PC-9 (cell line): ENCODE measurements around the gene NT5C2. TPM values are rescaled to one million over a fixed set of nuclear protein-coding genes. Genes with fewer than 3 reads are reported as not detected.

Source experiments
- BruUV-seq: library from RNA; stranded (reverse); fragments of 400-500 nt; replicated peaks from 2 replicates; lab custom pipeline; 2021; lab: Mats Ljungman, UMichigan
- CTCF ChIA-PET: fragments of 300-600 bp; sonication (Branson Sonifier 250); formaldehyde crosslinking; loops from one replicate; lab custom pipeline; 2022; ENCODE audit warnings: antibody characterized with exemption; lab: Charles Lee
- POLR2A ChIA-PET: fragments of 300-600 bp; sonication (Branson Sonifier 250); formaldehyde crosslinking; loops from one replicate; lab custom pipeline; 2022; ENCODE audit warnings: antibody characterized with exemption; ENCODE audit not compliant: unreplicated experiment; lab: Charles Lee
- DNase-seq, 2 experiments: peaks; one replicate each; pipeline versions ENCODE4 v3.0.0 to v3.0.0-alpha.2; 2015 to 2022; ENCODE audit warnings: mixed read lengths in 1 of 2
- H2AFZ ChIP-seq: fragments of 200-600 bp; sonication (generic); 2 replicates; pipeline ENCODE4 v1.8.1; 2017; ENCODE audit warnings: antibody characterized with exemption
- H3F3A ChIP-seq: fragments of 200-600 bp; sonication (generic); 2 replicates; pipeline ENCODE4 v1.8.1; 2017; ENCODE audit warnings: antibody characterized with exemption, mild to moderate bottlenecking, low read depth; ENCODE audit not compliant: insufficient read depth
- H3K27ac ChIP-seq: fragments of 200-600 bp; sonication (generic); 2 replicates; pipeline ENCODE4 v1.6.1; 2016; ENCODE audit warnings: mixed run types
- H3K27me3 ChIP-seq: fragments of 200-600 bp; sonication (generic); 2 replicates; pipeline ENCODE4 v1.6.1; 2016; ENCODE audit warnings: low read depth, mixed run types; ENCODE audit not compliant: insufficient read depth
- H3K36me3 ChIP-seq: fragments of 200-600 bp; sonication (generic); 2 replicates; pipeline ENCODE4 v1.6.1; 2016; ENCODE audit warnings: low read depth, mixed run types
- H3K4me1 ChIP-seq: fragments of 200-600 bp; sonication (generic); replicated peaks from 2 replicates; pipeline ENCODE4 v1.6.1; 2016; ENCODE audit warnings: mixed run types; ENCODE audit not compliant: insufficient read depth
- H3K4me2 ChIP-seq: fragments of 200-600 bp; sonication (generic); 2 replicates; pipeline ENCODE4 v1.6.1; 2017; ENCODE audit warnings: mixed run types
- H3K4me3 ChIP-seq: fragments of 200-600 bp; sonication (generic); 2 replicates; pipeline ENCODE4 v1.6.1; 2016; ENCODE audit warnings: mixed run types
- H3K79me2 ChIP-seq: fragments of 200-600 bp; sonication (generic); 2 replicates; pipeline ENCODE4 v1.6.1; 2017; ENCODE audit warnings: low read depth, mixed run types
- H3K9me2 ChIP-seq: fragments of 200-600 bp; sonication (generic); 2 replicates; pipeline ENCODE4 v1.8.1; 2017; ENCODE audit warnings: mild to moderate bottlenecking; ENCODE audit not compliant: insufficient read depth
- H3K9me3 ChIP-seq: fragments of 200-600 bp; sonication (generic); 2 replicates; pipeline ENCODE4 v1.8.1; 2016; ENCODE audit warnings: low read depth; ENCODE audit not compliant: insufficient read depth
- H4K20me1 ChIP-seq: fragments of 200-600 bp; sonication (generic); 2 replicates; pipeline ENCODE4 v1.8.1; 2017; ENCODE audit not compliant: insufficient read depth
- EZH2 ChIP-seq: fragments of 200-600 bp; sonication (generic); IDR thresholded peaks from 2 replicates; pipeline ENCODE4 v1.8.0; 2017; ENCODE audit warnings: antibody characterized with exemption, low read depth
- intact Hi-C: fragments of 100-400 bp; cut with micrococcal nuclease; formaldehyde crosslinking; loops from one replicate; pipeline ENCODE4 v1.10.0; 2022; ENCODE audit not compliant: unreplicated experiment
- total RNA-seq: library from RNA; stranded (reverse); gene quantifications from 2 replicates; pipeline ENCODE4 v1.2.3, GENCODE V29; 2021

The NT5C2 gene
- total RNA-seq, 1 experiment from 2014 or later = 67.9 TPM

GRCh38 chr10:103038570-103038969 is 154.5 kb downstream of the NT5C2 start:
- Histone ChIP-seq H4K20me1 (no peaks in the 10 kb centered on the region), H3F3A (no peaks in the 10 kb centered on the region), H3K9me3 (no peaks in the 10 kb centered on the region), H3K9me2 (no peaks in the 10 kb centered on the region), H3K4me2 (no peak overlapping the region), H3K79me2 (no peaks in the 10 kb centered on the region), H3K4me1 (no peaks in the 10 kb centered on the region), H3K27me3 (no peaks in the 10 kb centered on the region), H2AFZ (no peak overlapping the region), H3K4me3 (no peak overlapping the region), H3K27ac (no peak overlapping the region), H3K36me3 (no peaks in the 10 kb centered on the region)
- TF ChIP-seq EZH2 = no peak
- intact Hi-C loops = no loop called here
- BruUV-seq = no TSS peak
- DNase-seq = no peak
- POLR2A ChIA-PET = no interaction called here
- CTCF ChIA-PET = no interaction called here

Other genes with a start within 250 kb of the NT5C2 start
- gene RPEL1, start 52.6 kb upstream of the NT5C2 start, total RNA-seq = not detected in 2 replicates
- gene INA, start 83.9 kb upstream of the NT5C2 start, total RNA-seq = 20.4 and 20.9 TPM in 2 replicates
- 4.5 and 7.1 TPM in 2 replicates for gene PCGF6, start 157.9 kb upstream of the NT5C2 start, total RNA-seq
- 3.9 and 4.2 TPM in 2 replicates for gene TAF5, start 174.7 kb upstream of the NT5C2 start, total RNA-seq
- 198 and 230 TPM in 2 replicates for gene ATP5MK, start 203.2 kb upstream of the NT5C2 start, total RNA-seq
- 20.4 and 20.5 TPM in 2 replicates for gene PDCD11, start 203.4 kb upstream of the NT5C2 start, total RNA-seq